ENCODE measurements around the gene MRPL42. TPM values are rescaled to one million over a fixed set of nuclear protein-coding genes. Genes with fewer than 3 reads are reported as not detected.
A peak's percentile ranks its signal among the peaks of the same experiment; 100 is the strongest.

The MRPL42 gene
- total RNA-seq, 1 donor = 29.0 TPM

- Histone ChIP-seq H3K4me2 (ENCODE audit: insufficient read depth, low read length) (no peak overlapping the region), H3K4me1 (ENCODE audit: insufficient read depth, low read length) (no peaks in the 10 kb centered on the region), H3K27me3 (ENCODE audit: insufficient read depth, low read length) (no peaks in the 10 kb centered on the region), H3K27ac (ENCODE audit: low read depth, low read length) (no peak overlapping the region), H3K36me3 (ENCODE audit: insufficient read depth, low read length) (peaks cover 16% of the 10 kb centered on the region), H3K9me3 (ENCODE audit: low read depth, low read length) (no peaks in the 10 kb centered on the region), H3K4me3 (ENCODE audit: insufficient read depth, low read length) (no peak overlapping the region), H4K20me1 (ENCODE audit: insufficient read depth, low read length) (no peaks in the 10 kb centered on the region), H3K79me2 (ENCODE audit: insufficient read depth, low read length) (no peaks in the 10 kb centered on the region), H2AFZ (ENCODE audit: low read length) (no peak overlapping the region)
- no peak for DNase-seq (ENCODE audit: insufficient read length, low spot score, missing footprints)
- no peak for TF ChIP-seq CTCF (IDR thresholded peaks at IDR 0.05; ENCODE audit: extremely low read depth, low read depth, low read length)
These were observed 33.4 kb downstream of the MRPL42 start for GRCh38 chr12:93500667-93501066.

- Histone ChIP-seq H3K9me3 (ENCODE audit: low read depth, low read length) (no peaks in the 10 kb centered on the region), H3K27me3 (ENCODE audit: insufficient read depth, low read length) (no peaks in the 10 kb centered on the region), H3K4me1 (ENCODE audit: insufficient read depth, low read length) (no peaks in the 10 kb centered on the region), H3K4me2 (ENCODE audit: insufficient read depth, low read length) (no peak overlapping the region), H2AFZ (ENCODE audit: low read length) (no peak overlapping the region), H4K20me1 (ENCODE audit: insufficient read depth, low read length) (no peaks in the 10 kb centered on the region), H3K79me2 (ENCODE audit: insufficient read depth, low read length) (no peaks in the 10 kb centered on the region), H3K27ac (ENCODE audit: low read depth, low read length) (no peak overlapping the region), H3K4me3 (ENCODE audit: insufficient read depth, low read length) (no peak overlapping the region), H3K36me3 (ENCODE audit: insufficient read depth, low read length) (peaks cover 15% of the 10 kb centered on the region)
- TF ChIP-seq CTCF (IDR thresholded peaks at IDR 0.05; ENCODE audit: extremely low read depth, low read depth, low read length) = peak; percentile 82
- no peak for DNase-seq (ENCODE audit: insufficient read length, low spot score, missing footprints)
These were observed 35.7 kb downstream of the MRPL42 start for GRCh38 chr12:93502802-93503623.

- no peak for DNase-seq (ENCODE audit: insufficient read length, low spot score, missing footprints)
These were observed 39.9 kb downstream of the MRPL42 start for GRCh38 chr12:93507165-93507564.

More at GRCh38 chr12:93507165-93507564, 39.9 kb downstream of the MRPL42 start:
- no peak overlapping the region for H3K27ac ChIP-seq (ENCODE audit: low read depth, low read length)
- H3K9me3 ChIP-seq (ENCODE audit: low read depth, low read length) = no peaks in the 10 kb centered on the region
- H3K4me1 ChIP-seq (ENCODE audit: insufficient read depth, low read length) = no peaks in the 10 kb centered on the region
- no peak overlapping the region for H3K4me2 ChIP-seq (ENCODE audit: insufficient read depth, low read length)
- H4K20me1 ChIP-seq (ENCODE audit: insufficient read depth, low read length) = no peaks in the 10 kb centered on the region
- no peak overlapping the region for H2AFZ ChIP-seq (ENCODE audit: low read length)
- H3K79me2 ChIP-seq (ENCODE audit: insufficient read depth, low read length) = no peaks in the 10 kb centered on the region
- H3K4me3 ChIP-seq (ENCODE audit: insufficient read depth, low read length) = no peak overlapping the region
- H3K27me3 ChIP-seq (ENCODE audit: insufficient read depth, low read length) = no peaks in the 10 kb centered on the region
- no peak for TF ChIP-seq CTCF (IDR thresholded peaks at IDR 0.05; ENCODE audit: extremely low read depth, low read depth, low read length)
- peaks cover 8% of the 10 kb centered on the region for H3K36me3 ChIP-seq (ENCODE audit: insufficient read depth, low read length)
